ENCODE measurements around the gene PHLDB1. TPM values are rescaled to one million over a fixed set of nuclear protein-coding genes. Genes with fewer than 3 reads are reported as not detected.
"Not testable (repeated sequence)": the region's sequence is repeated elsewhere in the genome, so short reads cannot be mapped to it uniquely, and the experiment has no call there.

The PHLDB1 gene
- total RNA-seq, 1 experiment from 2014 or later, result 122 TPM

GRCh38 chr11:118610773-118611432 is 3.5 kb downstream of the PHLDB1 start:
- intact Hi-C loops (cut with micrococcal nuclease; ENCODE audit: unreplicated experiment), result no loop called here
- H2AFZ ChIP-seq, result no peak overlapping the region
- H3K79me2 ChIP-seq (ENCODE audit: low read depth), result no peaks in the 10 kb centered on the region
- H3K36me3 ChIP-seq (ENCODE audit: low read depth), result no peaks in the 10 kb centered on the region
- H4K20me1 ChIP-seq (ENCODE audit: insufficient read depth), result no peaks in the 10 kb centered on the region
- no peak overlapping the region for H3K4me2 ChIP-seq
- H3K9me2 ChIP-seq (ENCODE audit: insufficient read depth), result no peaks in the 10 kb centered on the region
- peak in 1 of 2 experiments; percentile 67 for DNase-seq
- peaks cover 22% of the 10 kb centered on the region for H3K4me1 ChIP-seq (replicated peaks; ENCODE audit: insufficient read depth)
- CTCF ChIA-PET, result no interaction called here
- BruUV-seq (replicated peaks), result no TSS peak
- peaks cover 13% of the 10 kb centered on the region; the same call in 1 of the 2 replicates for H3K27me3 ChIP-seq (ENCODE audit: insufficient read depth, low read depth)
- no peak overlapping the region for H3K27ac ChIP-seq
- H3F3A ChIP-seq (ENCODE audit: insufficient read depth, low read depth), result peaks cover 9% of the 10 kb centered on the region; the same call in 1 of the 2 replicates
- no peaks in the 10 kb centered on the region for H3K9me3 ChIP-seq (ENCODE audit: insufficient read depth, low read depth)
- TF ChIP-seq EZH2 (IDR thresholded peaks at IDR 0.05; ENCODE audit: low read depth), result no peak
- TF ChIP-seq CTCF (conservative IDR thresholded peaks at IDR 0.05), result peak; percentile 78
- no peak overlapping the region for H3K4me3 ChIP-seq
- POLR2A ChIA-PET (ENCODE audit: unreplicated experiment), result interaction anchor here (0.6 kb wide), 1 partner anchor 704 kb away, joined by 6 read pairs; no protein-coding TSS in a partner anchor

DNA sequence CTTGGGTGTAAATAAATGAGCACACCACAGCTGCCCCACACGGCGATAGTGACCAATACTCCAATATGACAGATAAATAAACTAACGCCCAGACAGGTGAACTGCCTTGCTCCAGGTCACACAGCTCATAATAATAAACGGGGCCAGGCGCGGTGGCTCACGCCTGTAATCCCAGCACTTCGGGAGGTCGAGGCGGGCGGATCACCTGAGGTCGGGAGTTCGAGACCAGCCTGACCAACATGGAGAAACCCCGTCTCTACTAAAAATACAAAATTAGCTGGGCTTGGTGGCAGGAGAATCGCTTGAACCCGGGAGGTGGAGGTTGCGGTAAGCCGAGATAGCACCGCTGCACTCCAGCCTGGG is 4.0 kb downstream of the PHLDB1 start:
- intact Hi-C loops (cut with micrococcal nuclease; ENCODE audit: unreplicated experiment); H3K9me2 ChIP-seq (ENCODE audit: insufficient read depth); H3K27ac ChIP-seq; DNase-seq; H4K20me1 ChIP-seq (ENCODE audit: insufficient read depth); H3K9me3 ChIP-seq (ENCODE audit: insufficient read depth, low read depth); H3K4me2 ChIP-seq; H3K36me3 ChIP-seq (ENCODE audit: low read depth); H3K4me3 ChIP-seq; H2AFZ ChIP-seq; BruUV-seq (replicated peaks); H3F3A ChIP-seq (ENCODE audit: insufficient read depth, low read depth); CTCF ChIA-PET; H3K79me2 ChIP-seq (ENCODE audit: low read depth): not testable (repeated sequence)
- POLR2A ChIA-PET (ENCODE audit: unreplicated experiment), result interaction anchor here (0.6 kb wide), 1 partner anchor 704 kb away, joined by 6 read pairs; no protein-coding TSS in a partner anchor
- peaks cover 22% of the 10 kb centered on the region for H3K4me1 ChIP-seq (replicated peaks; ENCODE audit: insufficient read depth)
- peaks cover 13% of the 10 kb centered on the region; the same call in 1 of the 2 replicates for H3K27me3 ChIP-seq (ENCODE audit: insufficient read depth, low read depth)

DNA sequence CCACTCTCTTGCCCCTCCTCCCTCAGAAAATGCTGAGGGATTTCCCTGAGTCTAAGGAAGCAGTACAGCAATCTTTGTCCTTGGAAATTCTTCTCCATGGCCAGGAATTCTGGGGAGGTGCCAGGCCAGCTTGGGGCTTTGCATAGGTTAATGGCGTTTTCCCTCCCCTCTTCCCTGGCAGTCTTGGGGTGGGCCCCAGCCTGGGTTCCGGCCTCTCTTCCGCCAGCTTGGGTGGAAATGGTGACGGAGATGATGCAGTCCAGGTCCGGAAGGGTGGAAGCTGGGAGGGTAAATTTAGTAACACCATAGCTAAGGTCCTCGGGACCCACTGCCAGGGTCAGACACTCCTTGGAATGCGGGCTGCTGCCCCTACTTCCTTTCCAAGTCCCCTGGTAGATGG is 5.0 kb downstream of the PHLDB1 start:
- no TSS peak for BruUV-seq (replicated peaks)
- intact Hi-C loops (cut with micrococcal nuclease; ENCODE audit: unreplicated experiment), result no loop called here
- no peaks in the 10 kb centered on the region for H3K79me2 ChIP-seq (ENCODE audit: low read depth)
- peaks cover 22% of the 10 kb centered on the region for H3K4me1 ChIP-seq (replicated peaks; ENCODE audit: insufficient read depth)
- POLR2A ChIA-PET (ENCODE audit: unreplicated experiment), result interaction anchor here (0.6 kb wide), 1 partner anchor 278 kb away, joined by 4 read pairs; no protein-coding TSS in a partner anchor
- H3K4me2 ChIP-seq, result no peak overlapping the region
- no peaks in the 10 kb centered on the region for H4K20me1 ChIP-seq (ENCODE audit: insufficient read depth)
- CTCF ChIA-PET, result interaction anchor here (0.6 kb wide), 1 partner anchor 455 kb away, joined by 12 read pairs; the partner anchor contains the start of gene VPS11
- no peak overlapping the region for H3K27ac ChIP-seq
- DNase-seq, result no peak
- no peak overlapping the region for H3K4me3 ChIP-seq
- no peak overlapping the region for H2AFZ ChIP-seq
- no peaks in the 10 kb centered on the region; the same call in 1 of the 2 replicates for H3F3A ChIP-seq (ENCODE audit: insufficient read depth, low read depth)
- no peaks in the 10 kb centered on the region for H3K36me3 ChIP-seq (ENCODE audit: low read depth)
- TF ChIP-seq CTCF (conservative IDR thresholded peaks at IDR 0.05), result no peak
- TF ChIP-seq EZH2 (IDR thresholded peaks at IDR 0.05; ENCODE audit: low read depth), result no peak
- H3K9me2 ChIP-seq (ENCODE audit: insufficient read depth), result no peaks in the 10 kb centered on the region
- H3K27me3 ChIP-seq (ENCODE audit: insufficient read depth, low read depth), result peaks cover 8% of the 10 kb centered on the region; the same call in 1 of the 2 replicates
- H3K9me3 ChIP-seq (ENCODE audit: insufficient read depth, low read depth), result no peaks in the 10 kb centered on the region

All from PC-9 (cell line).